Natural killer cell (primary cell): ENCODE measurements around the gene CGGBP1. TPM values are rescaled to one million over a fixed set of nuclear protein-coding genes. Genes with fewer than 3 reads are reported as not detected.
A peak's percentile ranks its signal among the peaks of the same experiment; 100 is the strongest.

Experiments used
- ATAC-seq, 3 donors: fragments of 150-1000 bp in 2 of 3; fragments of 200-7000 bp in 1 of 3; cut with Tn5 transposase; 1 replicate in 1 of 3; 2 replicates in 2 of 3; pipeline ENCODE4 v1.10.0; 2021; ENCODE audit warnings: mild to moderate bottlenecking in 2 of 3, moderate library complexity in 2 of 3
- DNase-seq, 2 donors: peaks; one replicate each; pipeline versions ENCODE4 v3.0.0 to v3.0.0-alpha.2; 2013 to 2021; ENCODE audit warnings: mixed read lengths in 1 of 2
- H3K27ac ChIP-seq: one replicate; pipeline ENCODE4 v1.5.1; 2013; ENCODE audit warnings: mild to moderate bottlenecking, low read length
- H3K27me3 ChIP-seq: one replicate; pipeline ENCODE4 v1.6.1; 2013; ENCODE audit warnings: low read length; ENCODE audit not compliant: control insufficient read depth, insufficient read depth
- H3K36me3 ChIP-seq: one replicate; pipeline ENCODE4 v1.6.1; 2013; ENCODE audit warnings: low read length; ENCODE audit not compliant: control insufficient read depth, insufficient read depth
- H3K4me1 ChIP-seq: one replicate; pipeline ENCODE4 v1.6.1; 2013; ENCODE audit warnings: low read length; ENCODE audit not compliant: control insufficient read depth, insufficient read depth
- H3K4me3 ChIP-seq: one replicate; pipeline ENCODE4 v1.5.1; 2013; ENCODE audit warnings: low read length
- H3K9me3 ChIP-seq: one replicate; pipeline ENCODE4 v1.6.1; 2013; ENCODE audit warnings: low read length; ENCODE audit not compliant: control insufficient read depth, insufficient read depth
- H3K27ac Mint-ChIP-seq, 2 donors: one replicate each; pipeline ENCODE4 v1.8.0; 2022; ENCODE audit warnings: mild to moderate bottlenecking in 2 of 2, mixed read lengths in 2 of 2, moderate library complexity in 1 of 2
- H3K27me3 Mint-ChIP-seq, 2 donors: one replicate each; pipeline ENCODE4 v1.8.0; 2022; ENCODE audit warnings: low read depth in 2 of 2, mixed read lengths in 2 of 2
- H3K36me3 Mint-ChIP-seq: one replicate; pipeline ENCODE4 v1.8.0; 2022; ENCODE audit warnings: mixed read lengths
- H3K4me1 Mint-ChIP-seq, 2 donors: one replicate each; pipeline ENCODE4 v1.8.0; 2022; ENCODE audit warnings: mixed read lengths in 2 of 2
- H3K4me3 Mint-ChIP-seq: one replicate; pipeline ENCODE4 v1.8.0; 2022; ENCODE audit warnings: mild to moderate bottlenecking, moderate library complexity, mixed read lengths
- H3K9me3 Mint-ChIP-seq, 2 donors: one replicate each; pipeline ENCODE4 v1.8.0; 2022; ENCODE audit warnings: mixed read lengths in 2 of 2
- CTCF ChIP-seq: fragments of 200-600 bp; IDR thresholded peaks from one replicate; pipeline ENCODE4 v1.8.0; 2022; ENCODE audit warnings: antibody characterized with exemption
- WGBS: methylation state at CpG from one replicate; pipeline ENCODE4 v1.1.7; 2013; ENCODE audit warnings: missing lambda C conversion rate; ENCODE audit not compliant: insufficient coverage; 5-methylcytosine and 5-hydroxymethylcytosine counted together
- intact Hi-C: fragments of 100-400 bp; cut with micrococcal nuclease; formaldehyde crosslinking; loops from one replicate; pipeline ENCODE4 v1.14.2; 2022
- total RNA-seq, 4 donors: library from RNA; stranded (reverse); fragments of 120-200 nt in 1 of 4; gene quantifications; one replicate each; pipeline versions ENCODE4 v1.2.3 to v1.2.4, GENCODE V29; 2013 to 2022

Gene CGGBP1
- total RNA-seq, 3 donors from 2014 or later (not counting 1 experiment from before 2014, with no cell fraction given), result 99.8 to 103 (median 101) TPM

GRCh38 chr3:88003115-88003755 lies 55.6 kb downstream of the CGGBP1 start:
- ATAC-seq (no peak), DNase-seq (peak in 1 of 2 donors; percentile 56)
- Histone ChIP-seq H3K27ac (no peak overlapping the region), H3K4me1 (no peaks in the 10 kb centered on the region), H3K36me3 (no peaks in the 10 kb centered on the region), H3K9me3 (no peaks in the 10 kb centered on the region), H3K4me3 (no peak overlapping the region), H3K27me3 (no peaks in the 10 kb centered on the region)
- Mint-ChIP-seq H3K27me3 (peaks cover 0 to 9% of the 10 kb centered on the region in 2 donors), H3K4me1 (peaks cover 6 to 12% of the 10 kb centered on the region in 2 donors), H3K4me3 (no peak overlapping the region), H3K27ac (no peak overlapping the region), H3K36me3 (no peaks in the 10 kb centered on the region), H3K9me3 (no peaks in the 10 kb centered on the region)
- TF ChIP-seq CTCF, result peak; percentile 69
- 69% methylated on average over 4 of the region's 6 CpGs for WGBS
- intact Hi-C loops, result loop anchor here (1.0 to 10.0 kb wide), 3 partner anchors 109 to 738 kb away; no protein-coding TSS in a partner anchor

- H3K9me3 ChIP-seq, result no peaks in the 10 kb centered on the region
- no peak for TF ChIP-seq CTCF
- H3K27ac ChIP-seq, result no peak overlapping the region
- H3K4me1 ChIP-seq, result no peaks in the 10 kb centered on the region
- no peaks in the 10 kb centered on the region for H3K27me3 ChIP-seq
- Mint-ChIP-seq H3K27me3 (peaks cover 0 to 9% of the 10 kb centered on the region in 2 donors), H3K4me1 (peaks cover 7 to 20% of the 10 kb centered on the region in 2 donors), H3K9me3 (no peaks in the 10 kb centered on the region), H3K36me3 (no peaks in the 10 kb centered on the region), H3K4me3 (no peak overlapping the region), H3K27ac (no peak overlapping the region)
- H3K36me3 ChIP-seq, result no peaks in the 10 kb centered on the region
- DNase-seq (no peak), ATAC-seq (no peak)
- WGBS, result 68% methylated on average over 3 of the region's 3 CpGs
- intact Hi-C loops, result loop anchor here (5.0 to 10.0 kb wide), 2 partner anchors 110 to 738 kb away; no protein-coding TSS in a partner anchor
- H3K4me3 ChIP-seq, result no peak overlapping the region
Measured at GRCh38 chr3:88002448-88002847, 56.4 kb downstream of the CGGBP1 start.

Other genes starting within 250 kb of the CGGBP1 start
- gene ZNF654, start 250 bp upstream of the CGGBP1 start, total RNA-seq, result 10 to 100 TPM; 11.9 to 16.7 (median 12.2) TPM
- gene C3orf38, start 91.0 kb upstream of the CGGBP1 start, total RNA-seq, result 10 to 100 TPM; 52.5 to 60.4 (median 54.7) TPM